Tibial nerve (tissue), 4 donors: ENCODE measurements around the gene MAP2. TPM values are rescaled to one million over a fixed set of nuclear protein-coding genes. Genes with fewer than 3 reads are reported as not detected.

ENCODE experiments used
- DNase-seq, 2 donors: peaks; one replicate each; pipeline ENCODE4 v3.0.0-alpha.2; 2019; ENCODE audit warnings: low spot score in 2 of 2
- H3K27ac ChIP-seq, 4 donors: fragments of 200-600 bp; sonication (generic) in 3 of 4; one replicate each; pipeline ENCODE4 v1.5.1; 2017 to 2019; ENCODE audit warnings: mild to moderate bottlenecking in 1 of 4
- H3K27me3 ChIP-seq, 2 donors: fragments of 200-600 bp; sonication (generic) in 1 of 2; one replicate each; pipeline versions ENCODE4 v1.5.1 to v1.6.0; 2017 to 2019
- H3K36me3 ChIP-seq, 3 donors: fragments of 200-600 bp; sonication (generic); one replicate each; pipeline ENCODE4 v1.5.1; 2018 to 2019
- H3K4me1 ChIP-seq, 4 donors: fragments of 200-600 bp; sonication (generic) in 3 of 4; one replicate each; pipeline ENCODE4 v1.5.1; 2017 to 2019
- H3K4me3 ChIP-seq, 4 donors: fragments of 200-600 bp; sonication (generic) in 3 of 4; one replicate each; pipeline ENCODE4 v1.5.1; 2017 to 2019; ENCODE audit warnings: mild to moderate bottlenecking in 1 of 4, moderate library complexity in 1 of 4
- H3K9me3 ChIP-seq, 4 donors: fragments of 200-600 bp; sonication (generic) in 3 of 4; one replicate each; pipeline ENCODE4 v1.5.1; 2017 to 2019
- EP300 ChIP-seq, 2 donors: sonication (generic); formaldehyde crosslinking; IDR thresholded peaks; one replicate each; pipeline ENCODE4 v1.6.1; 2017; ENCODE audit warnings: antibody characterized with exemption in 2 of 2, mild to moderate bottlenecking in 1 of 2
- POLR2A ChIP-seq, 2 donors: fragments of 450-650 bp; IDR thresholded peaks; one replicate each; pipeline ENCODE4 v1.6.1; 2017; ENCODE audit warnings: antibody characterized with exemption in 2 of 2, mild to moderate bottlenecking in 2 of 2, moderate library complexity in 2 of 2
- WGBS, 2 donors: methylation state at CpG; one replicate each; pipeline ENCODE4 v1.1.5; 2018; 5-methylcytosine and 5-hydroxymethylcytosine counted together
- total RNA-seq, 4 donors: library from RNA; depleted of rRNA; stranded (reverse); fragments of >200 nt; gene quantifications; one replicate each; pipeline ENCODE4 v1.1.0, GENCODE V29; 2016
- TF ChIP-seq, protein P1 (sequence below), 5 experiments: fragments of 200-600 bp in 3 of 5; fragments of 450-650 bp in 2 of 5; sonication (generic) in 3 of 5; IDR thresholded peaks; one replicate each; pipeline ENCODE4 v1.5.1; 2016 to 2019; ENCODE audit warnings: antibody characterized with exemption in 5 of 5, mild to moderate bottlenecking in 3 of 5, moderate library complexity in 2 of 5

The MAP2 gene
- total RNA-seq, 4 donors from 2014 or later, result 14.7 to 31.7 (median 21.3) TPM

DNA sequence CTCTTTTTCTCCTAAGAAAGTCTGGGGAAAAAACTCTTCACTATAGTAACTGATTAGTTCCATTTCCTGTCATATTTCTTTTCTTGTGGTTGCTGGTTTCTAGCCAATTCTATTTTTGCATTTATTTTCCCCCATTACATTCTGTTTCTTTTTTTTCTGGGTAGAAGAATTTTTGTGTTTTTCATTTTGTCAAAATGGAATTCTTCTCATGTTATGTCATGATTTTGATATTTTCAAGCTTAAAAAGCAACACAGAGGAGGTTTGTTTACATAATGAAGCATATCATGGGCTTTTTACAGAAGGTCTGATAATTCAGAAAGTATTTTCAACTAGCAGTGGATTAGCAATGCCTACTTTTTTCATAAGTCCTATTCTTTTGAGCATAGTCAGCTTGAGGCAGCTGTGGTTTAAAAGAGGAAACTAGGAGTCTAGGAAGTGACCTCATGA is 102.0 kb downstream of the MAP2 start:
- peak overlapping the region in 2 of 4 donors; percentile 0 to 27 for H3K4me3 ChIP-seq
- H3K27me3 ChIP-seq, result no peaks in the 10 kb centered on the region
- no peak for TF ChIP-seq POLR2A (IDR thresholded peaks at IDR 0.05)
- TF ChIP-seq EP300 (IDR thresholded peaks at IDR 0.05), result no peak
- TF ChIP-seq, protein P1, sequence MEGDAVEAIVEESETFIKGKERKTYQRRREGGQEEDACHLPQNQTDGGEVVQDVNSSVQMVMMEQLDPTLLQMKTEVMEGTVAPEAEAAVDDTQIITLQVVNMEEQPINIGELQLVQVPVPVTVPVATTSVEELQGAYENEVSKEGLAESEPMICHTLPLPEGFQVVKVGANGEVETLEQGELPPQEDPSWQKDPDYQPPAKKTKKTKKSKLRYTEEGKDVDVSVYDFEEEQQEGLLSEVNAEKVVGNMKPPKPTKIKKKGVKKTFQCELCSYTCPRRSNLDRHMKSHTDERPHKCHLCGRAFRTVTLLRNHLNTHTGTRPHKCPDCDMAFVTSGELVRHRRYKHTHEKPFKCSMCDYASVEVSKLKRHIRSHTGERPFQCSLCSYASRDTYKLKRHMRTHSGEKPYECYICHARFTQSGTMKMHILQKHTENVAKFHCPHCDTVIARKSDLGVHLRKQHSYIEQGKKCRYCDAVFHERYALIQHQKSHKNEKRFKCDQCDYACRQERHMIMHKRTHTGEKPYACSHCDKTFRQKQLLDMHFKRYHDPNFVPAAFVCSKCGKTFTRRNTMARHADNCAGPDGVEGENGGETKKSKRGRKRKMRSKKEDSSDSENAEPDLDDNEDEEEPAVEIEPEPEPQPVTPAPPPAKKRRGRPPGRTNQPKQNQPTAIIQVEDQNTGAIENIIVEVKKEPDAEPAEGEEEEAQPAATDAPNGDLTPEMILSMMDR (IDR thresholded peaks at IDR 0.05), result no peak
- no peaks in the 10 kb centered on the region for H3K9me3 ChIP-seq
- H3K4me1 ChIP-seq, result peaks cover 0 to 26% (median 4%) of the 10 kb centered on the region in 4 donors
- peak overlapping the region; percentile 24 to 63 (median 49) for H3K27ac ChIP-seq
- no peaks in the 10 kb centered on the region for H3K36me3 ChIP-seq
- no peak for DNase-seq

DNA sequence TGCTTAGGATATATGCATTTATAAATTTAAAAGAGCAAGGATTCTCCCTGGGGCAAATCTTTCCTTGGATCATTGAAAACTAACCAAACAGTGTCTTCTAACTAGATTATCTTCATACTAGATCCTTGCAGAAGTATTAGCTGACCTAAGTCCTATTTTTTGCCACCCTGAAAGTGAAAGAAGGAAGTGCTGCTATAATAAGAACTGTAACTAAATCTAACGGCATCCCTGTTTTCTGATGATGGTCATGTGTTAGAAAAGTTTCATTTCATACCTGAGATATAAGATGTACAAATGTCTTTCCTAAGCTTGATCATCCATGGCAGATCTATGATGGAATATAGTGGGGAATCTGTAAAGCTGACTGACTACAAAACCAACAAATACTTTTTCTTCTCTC is 102.7 kb downstream of the MAP2 start:
- H3K4me3 ChIP-seq, result peak overlapping the region in 2 of 4 donors; percentile 0 to 27
- peak overlapping the region; percentile 24 to 63 (median 44) for H3K27ac ChIP-seq
- no peaks in the 10 kb centered on the region for H3K9me3 ChIP-seq
- DNase-seq, result no peak
- TF ChIP-seq, protein P1 (IDR thresholded peaks at IDR 0.05), result no peak
- no peak for TF ChIP-seq POLR2A (IDR thresholded peaks at IDR 0.05)
- no peak for TF ChIP-seq EP300 (IDR thresholded peaks at IDR 0.05)
- 23 to 34% methylated on average over 1 of the region's 1 CpG for WGBS, 2 donors
- peaks cover 0 to 26% (median 4%) of the 10 kb centered on the region in 4 donors for H3K4me1 ChIP-seq
- H3K27me3 ChIP-seq, result no peaks in the 10 kb centered on the region
- H3K36me3 ChIP-seq, result no peaks in the 10 kb centered on the region

DNA sequence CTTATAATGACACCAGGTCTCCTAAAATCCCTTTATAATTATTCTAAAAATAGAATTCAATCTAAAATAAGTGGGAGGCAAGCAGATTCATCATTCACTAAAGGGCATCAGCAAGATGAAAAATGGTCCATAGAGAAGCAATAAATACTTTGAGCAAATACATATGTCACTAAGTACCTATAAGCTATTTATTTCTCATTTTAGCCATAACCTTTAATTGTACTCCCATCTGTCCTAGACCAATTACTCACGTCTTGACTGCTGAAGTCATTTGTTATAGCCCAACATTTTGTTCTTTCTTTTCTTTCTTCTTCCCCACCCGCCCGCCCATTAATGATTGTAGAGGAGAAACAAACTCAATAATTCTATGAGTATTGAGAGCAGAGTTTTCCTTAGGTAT is 105.7 kb downstream of the MAP2 start:
- H3K4me1 ChIP-seq, result peaks cover 0 to 30% (median 4%) of the 10 kb centered on the region in 4 donors
- no peaks in the 10 kb centered on the region for H3K9me3 ChIP-seq
- WGBS, 2 donors, result 73 to 96% methylated on average over 3 of the region's 3 CpGs
- no peak for DNase-seq
- no peak overlapping the region for H3K27ac ChIP-seq
- TF ChIP-seq EP300 (IDR thresholded peaks at IDR 0.05), result no peak
- no peaks in the 10 kb centered on the region for H3K36me3 ChIP-seq
- H3K27me3 ChIP-seq, result no peaks in the 10 kb centered on the region
- no peak overlapping the region for H3K4me3 ChIP-seq

DNA sequence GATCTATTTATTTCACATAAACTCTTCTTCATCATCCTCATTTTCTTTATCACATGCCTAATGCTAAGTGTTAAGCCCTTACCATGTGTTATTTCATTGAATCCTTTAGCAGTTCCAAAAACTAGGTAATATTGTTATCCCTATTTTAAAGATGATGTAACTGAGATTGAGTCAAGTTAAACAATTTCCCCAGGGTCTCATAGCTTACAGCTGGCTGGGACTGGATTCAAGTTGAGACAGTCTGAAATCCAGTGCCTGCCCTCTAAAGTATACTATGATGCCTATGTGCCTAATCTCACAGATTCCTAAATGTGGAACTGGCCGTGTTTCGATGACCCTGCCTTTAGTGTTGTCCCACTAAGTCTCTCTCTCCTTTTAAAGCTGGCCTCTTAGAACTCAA is 108.5 kb downstream of the MAP2 start:
- DNase-seq, result no peak
- H3K27me3 ChIP-seq, result no peaks in the 10 kb centered on the region

DNA sequence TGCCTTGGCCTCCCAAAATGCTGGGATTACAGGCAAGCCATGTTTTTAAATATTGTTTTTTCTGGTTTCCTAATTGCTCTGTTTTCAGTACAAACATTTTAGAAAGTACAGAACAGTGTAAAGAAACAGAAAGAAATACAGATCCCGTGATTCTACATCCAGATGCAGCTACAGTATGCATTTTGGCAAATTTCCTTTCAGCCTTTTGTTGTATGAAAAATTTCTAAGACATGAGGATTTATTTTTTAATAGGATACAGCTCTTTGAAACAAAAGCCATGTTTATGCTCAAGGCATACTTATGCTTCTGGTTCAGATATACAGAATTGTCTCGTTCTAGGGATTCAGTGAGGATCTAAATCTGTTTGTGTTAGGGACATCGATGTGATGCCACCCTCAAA is 109.5 kb downstream of the MAP2 start:
- no peak overlapping the region for H3K4me3 ChIP-seq
- no peaks in the 10 kb centered on the region for H3K36me3 ChIP-seq
- DNase-seq, result no peak
- TF ChIP-seq POLR2A (IDR thresholded peaks at IDR 0.05), result no peak
- TF ChIP-seq EP300 (IDR thresholded peaks at IDR 0.05), result no peak
- H3K9me3 ChIP-seq, result no peaks in the 10 kb centered on the region
- no peaks in the 10 kb centered on the region for H3K27me3 ChIP-seq
- H3K27ac ChIP-seq, result no peak overlapping the region
- 41 to 48% methylated on average over 3 of the region's 3 CpGs for WGBS, 2 donors
- peaks cover 0 to 4% (median 0%) of the 10 kb centered on the region in 4 donors for H3K4me1 ChIP-seq

More for the DNA sequence above, 108.5 kb downstream of the MAP2 start:
- H3K4me1 ChIP-seq, result peaks cover 0 to 5% (median 0%) of the 10 kb centered on the region in 4 donors
- WGBS, 2 donors, result 90 to 100% methylated on average over 2 of the region's 2 CpGs
- TF ChIP-seq EP300 (IDR thresholded peaks at IDR 0.05), result no peak
- no peaks in the 10 kb centered on the region for H3K9me3 ChIP-seq
- no peak overlapping the region for H3K4me3 ChIP-seq
- no peak overlapping the region for H3K27ac ChIP-seq
- no peaks in the 10 kb centered on the region for H3K36me3 ChIP-seq

DNA sequence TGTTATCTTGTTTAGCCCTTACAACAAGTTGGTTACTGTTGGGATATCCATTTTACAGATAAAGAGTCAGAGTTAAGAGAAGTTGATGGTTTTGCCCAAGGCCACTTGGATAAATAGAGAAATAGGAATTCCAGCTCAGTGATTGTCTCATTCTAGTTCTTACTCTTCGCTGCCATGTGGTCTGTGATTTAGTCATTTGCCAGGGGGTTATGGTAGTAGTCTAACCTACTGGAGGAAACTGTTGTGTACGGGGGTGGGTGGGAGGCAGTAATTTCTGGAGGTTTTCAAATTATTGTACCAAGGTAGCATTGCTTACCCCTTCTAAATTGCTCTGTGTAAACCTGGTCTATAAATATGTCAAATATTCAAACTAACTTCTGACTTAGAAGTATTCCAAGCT is 110.4 kb downstream of the MAP2 start:
- 91 to 95% methylated on average over 2 of the region's 2 CpGs for WGBS, 2 donors
- no peaks in the 10 kb centered on the region for H3K9me3 ChIP-seq

More for the DNA sequence above, 110.4 kb downstream of the MAP2 start:
- DNase-seq, result no peak
- Histone ChIP-seq H3K4me1 (peaks cover 0 to 4% (median 0%) of the 10 kb centered on the region in 4 donors), H3K27me3 (no peaks in the 10 kb centered on the region), H3K36me3 (no peaks in the 10 kb centered on the region), H3K4me3 (no peak overlapping the region), H3K27ac (no peak overlapping the region)
- TF ChIP-seq POLR2A (IDR thresholded peaks at IDR 0.05), result no peak
- TF ChIP-seq EP300 (IDR thresholded peaks at IDR 0.05), result no peak
- TF ChIP-seq, protein P1 (IDR thresholded peaks at IDR 0.05), result no peak
